Measurements from ENCODE around the gene MIOS.

The MIOS gene

GRCh38 chr7:7566651-7567611 is at the start of gene MIOS:
MIOS (plus strand) TSS chr7:7566884; CDS start chr7:7572476, 5,592 bp downstream.
- DNase-seq: peak; percentile 92

- no peak for DNase-seq
Observed at GRCh38 chr7:7517754-7518153, 48.9 kb upstream of the MIOS start.

- peak; percentile 62 for DNase-seq
Observed at GRCh38 chr7:7519056-7519455, 47.6 kb upstream of the MIOS start.

DNA sequence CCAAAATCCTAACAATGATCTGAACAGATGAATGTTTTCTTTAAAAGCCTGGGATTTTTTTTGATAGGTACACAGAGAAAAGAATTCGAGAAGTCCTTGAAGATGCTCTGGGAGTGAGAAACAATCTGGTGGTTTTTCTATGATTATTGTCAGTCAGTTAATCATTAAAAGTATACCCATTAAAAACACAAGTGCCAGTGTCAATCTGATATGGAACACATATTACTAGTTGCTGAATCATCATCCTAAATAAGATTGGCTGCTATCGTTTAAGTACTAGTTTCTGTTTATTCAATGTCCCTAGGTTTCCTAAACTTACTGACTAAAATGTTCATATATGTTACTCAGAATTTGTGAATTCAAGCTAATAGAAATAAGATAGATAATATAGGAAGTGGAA is 47.2 kb upstream of the MIOS start:
- DNase-seq: peak; percentile 68

DNA sequence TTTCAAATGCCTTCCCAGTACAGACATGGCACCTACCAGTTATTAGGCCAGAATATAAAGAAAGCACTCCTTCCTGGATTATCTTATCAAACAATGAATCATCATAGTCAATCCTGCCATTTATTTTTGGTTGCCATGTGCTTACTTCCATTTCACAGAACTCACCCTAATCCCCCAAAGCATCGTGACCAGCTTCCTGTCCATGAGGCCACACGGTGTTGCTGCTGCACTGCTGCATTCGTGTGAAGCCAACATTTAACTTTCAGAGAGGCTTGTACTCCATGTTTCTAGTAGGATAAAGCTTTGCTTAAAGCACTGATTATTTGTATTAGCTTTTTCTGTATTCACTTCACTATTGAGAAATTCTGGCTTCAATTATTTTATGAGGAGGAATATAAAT is 45.4 kb upstream of the MIOS start:
- peak; percentile 92 for DNase-seq

DNA sequence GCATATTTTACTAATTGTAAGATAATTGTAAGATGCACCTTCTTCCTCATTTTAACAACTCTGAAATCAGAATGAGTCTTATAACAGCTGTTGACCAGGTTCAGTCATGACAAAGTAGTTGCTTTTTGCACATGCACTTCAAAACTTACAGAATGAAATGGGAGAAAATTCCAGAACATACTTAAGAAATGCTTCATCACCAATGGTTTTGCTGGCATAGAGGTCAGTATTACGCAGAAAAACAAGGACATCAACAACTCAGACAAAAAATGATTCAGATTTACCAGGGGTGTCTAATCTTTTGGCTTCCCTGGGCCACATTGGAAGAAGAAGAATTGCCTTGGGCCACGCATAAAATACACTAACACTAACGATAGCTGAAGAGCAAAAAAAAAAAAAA is 44.3 kb upstream of the MIOS start:
- DNase-seq: no peak

DNA sequence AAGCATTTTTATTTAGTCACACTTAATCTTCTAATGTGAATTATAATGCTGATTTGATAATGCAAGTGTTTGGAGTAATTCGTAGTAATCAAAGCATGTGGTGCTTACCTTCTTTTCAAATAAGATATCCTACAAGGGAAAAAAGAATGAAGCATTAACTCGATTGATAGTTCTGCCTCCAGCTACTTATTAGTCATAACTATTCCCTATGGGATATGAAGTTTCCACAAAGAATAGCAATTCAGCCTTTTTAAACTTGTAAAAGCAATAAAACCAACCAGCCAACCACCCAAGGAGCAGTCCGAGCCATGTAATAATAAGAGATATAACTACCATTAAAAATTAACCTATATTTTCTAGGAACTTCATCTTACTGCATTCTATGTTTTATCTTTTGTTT is 42.6 kb upstream of the MIOS start:
- DNase-seq: no peak

DNA sequence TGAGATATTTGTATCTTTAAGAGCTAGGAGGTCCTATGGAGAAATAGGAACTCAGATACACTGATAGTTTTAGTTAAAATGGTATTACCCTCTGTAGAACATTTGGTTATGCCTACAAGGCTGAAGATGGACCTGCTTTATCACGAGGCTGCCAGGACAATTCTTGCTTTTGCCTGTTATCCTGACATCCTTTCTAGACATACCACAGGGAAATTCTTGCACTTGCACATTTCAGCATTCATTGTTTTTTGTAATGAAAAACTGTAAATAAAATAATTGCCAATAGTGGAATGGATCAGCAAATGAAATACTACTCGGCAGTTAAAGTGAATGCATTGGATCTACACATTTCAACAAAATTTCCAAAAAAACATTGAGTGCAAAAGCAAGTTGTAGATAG is 40.7 kb upstream of the MIOS start:
- no peak for DNase-seq

DNA sequence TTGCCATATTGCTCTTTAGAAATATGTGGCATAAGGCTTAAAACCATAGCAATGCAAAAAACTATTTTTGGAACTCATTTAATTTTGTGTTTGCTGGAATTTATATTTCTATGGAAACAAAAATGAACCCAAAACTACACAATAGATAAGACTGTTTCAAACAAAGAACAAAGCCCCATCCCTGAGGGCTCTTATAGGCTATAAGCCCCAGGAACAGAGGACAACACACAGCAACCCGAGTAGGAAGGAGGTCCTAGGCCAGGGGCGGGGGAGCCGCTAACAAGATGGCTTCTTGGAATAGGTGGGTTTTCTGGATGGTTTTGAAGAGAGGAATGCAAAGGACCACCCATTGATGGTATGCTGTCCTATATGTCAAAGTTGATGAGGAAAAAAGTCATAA is 39.6 kb upstream of the MIOS start:
- no peak for DNase-seq

GRCh38 chr7:7529328-7529727 is 37.4 kb upstream of the MIOS start:
- peak; percentile 96 for DNase-seq

DNA sequence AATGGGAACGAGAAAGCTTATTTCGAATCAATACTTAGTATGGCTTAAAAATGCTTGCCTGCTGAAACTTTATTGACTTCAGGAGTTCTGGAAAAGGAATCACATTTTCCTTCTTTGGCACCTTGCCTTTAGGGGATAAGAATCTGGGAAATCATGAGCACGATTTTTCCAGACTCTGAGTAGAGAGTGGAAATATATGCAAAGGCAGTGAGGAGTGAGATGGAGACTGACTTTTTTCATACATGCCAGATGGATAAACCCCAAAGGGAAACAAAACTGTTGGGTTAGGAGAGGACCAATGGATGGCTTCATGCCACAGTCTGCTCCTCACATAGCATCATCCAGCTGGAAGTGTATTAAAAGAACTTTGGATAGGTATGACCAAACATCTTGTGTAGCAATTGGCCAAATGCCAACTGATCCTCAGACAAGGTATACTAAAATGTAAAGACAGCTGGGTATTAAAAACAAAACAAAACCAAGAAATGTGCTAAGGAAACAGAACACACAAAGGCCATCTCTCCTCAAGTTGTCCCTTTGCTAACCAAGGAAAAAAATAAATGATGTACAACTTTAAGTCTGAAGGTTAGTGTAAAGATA is 32.8 kb upstream of the MIOS start:
- DNase-seq: peak; percentile 43

DNA sequence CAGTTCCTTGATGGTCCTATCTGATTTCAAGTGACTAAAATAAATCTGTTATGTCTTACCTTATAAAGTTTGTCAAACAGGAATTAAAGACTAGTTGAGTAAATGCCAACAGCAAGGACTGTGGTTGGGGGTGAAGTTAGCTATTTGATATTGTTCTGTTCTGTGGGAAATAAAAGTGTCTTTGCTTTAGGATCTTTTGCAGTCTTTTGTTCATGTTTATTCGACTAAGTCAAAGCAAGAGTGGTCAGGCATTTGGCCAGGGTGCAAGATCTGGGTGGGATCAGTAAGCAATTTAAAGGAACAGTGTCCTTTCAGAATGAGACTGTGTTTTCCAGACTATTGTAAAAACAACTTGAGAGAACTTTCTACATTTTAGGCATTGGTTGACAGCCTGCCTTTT is 31.0 kb upstream of the MIOS start, which contains the start of gene COL28A1:
COL28A1 (minus strand) TSS at position 183 of the 400 bp plus-strand sequence. CDS start 2,998 bp downstream, outside the sequence.
- no peak for DNase-seq

- DNase-seq: peak; percentile 82
Observed at GRCh38 chr7:7536396-7537019, 30.2 kb upstream of the MIOS start.

GRCh38 chr7:7537711-7538110 is 29.0 kb upstream of the MIOS start:
- no peak for DNase-seq

DNA sequence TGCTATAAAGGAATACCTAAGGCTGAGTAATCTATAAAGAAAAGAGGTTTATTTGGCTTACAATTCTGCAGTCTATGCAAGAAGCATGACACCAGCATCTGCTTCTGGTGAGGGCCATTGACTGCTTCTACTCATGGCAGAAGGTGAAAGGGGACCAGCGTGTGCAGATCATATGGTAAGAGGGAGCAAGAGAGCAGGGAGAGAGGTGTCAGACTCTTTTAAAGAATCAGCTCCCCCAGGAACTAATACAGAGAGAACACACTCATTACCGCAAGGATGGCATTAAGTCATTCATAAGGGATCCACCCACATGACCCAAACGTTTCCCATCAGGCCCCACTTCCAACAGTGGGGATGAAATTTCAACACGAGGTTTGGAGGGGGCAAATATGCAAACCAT is 27.5 kb upstream of the MIOS start:
- DNase-seq: no peak

- no peak for DNase-seq
Observed at GRCh38 chr7:7539711-7540110, 27.0 kb upstream of the MIOS start.

DNA sequence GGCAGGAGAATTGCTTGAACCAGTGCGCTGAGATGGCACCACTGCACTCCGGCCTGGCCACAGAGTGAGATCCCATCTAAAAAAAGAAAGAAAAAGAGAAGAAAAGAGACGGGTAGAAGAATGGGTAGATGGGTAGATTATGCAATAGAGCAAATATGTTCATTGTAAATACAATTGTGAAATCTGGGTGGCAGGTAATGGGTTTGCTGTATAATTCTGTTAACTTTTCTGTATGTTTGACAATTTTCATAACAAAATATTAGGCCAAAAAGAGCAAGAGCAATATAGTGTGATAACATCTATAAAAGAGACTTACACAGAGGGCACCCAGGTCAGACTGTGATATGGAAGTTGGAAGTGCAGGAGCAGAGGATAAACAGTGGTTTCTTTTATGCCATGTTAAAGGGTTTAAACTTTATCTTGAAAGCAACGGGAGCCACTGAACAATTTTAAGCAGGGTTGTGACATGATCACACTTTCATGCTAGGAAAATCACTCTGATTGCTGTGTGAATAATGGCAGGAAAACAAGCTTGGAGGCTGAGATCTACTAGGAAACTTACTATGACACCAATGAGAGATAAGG is 24.3 kb upstream of the MIOS start:
- DNase-seq: no peak

DNA sequence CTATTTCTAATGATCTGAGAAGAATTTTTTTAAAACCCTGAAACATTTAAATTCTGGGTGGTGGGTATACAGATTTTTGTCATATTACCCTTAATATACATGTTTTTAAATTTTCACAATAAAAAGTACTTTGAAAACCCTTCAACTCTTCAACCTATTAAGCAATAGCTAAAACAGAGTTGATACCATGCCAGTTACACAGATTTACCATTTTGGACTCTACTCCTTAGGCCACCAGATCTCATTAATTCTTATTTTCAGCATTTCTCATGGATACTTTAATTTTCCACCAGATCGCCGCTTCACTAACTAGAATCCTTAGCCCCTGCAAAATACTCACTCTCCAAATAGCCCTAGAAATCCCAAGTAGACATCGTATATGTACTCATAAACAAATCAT is 18.3 kb upstream of the MIOS start:
- DNase-seq: no peak

GRCh38 chr7:7550663-7551062 is 16.0 kb upstream of the MIOS start:
- DNase-seq: no peak

DNA sequence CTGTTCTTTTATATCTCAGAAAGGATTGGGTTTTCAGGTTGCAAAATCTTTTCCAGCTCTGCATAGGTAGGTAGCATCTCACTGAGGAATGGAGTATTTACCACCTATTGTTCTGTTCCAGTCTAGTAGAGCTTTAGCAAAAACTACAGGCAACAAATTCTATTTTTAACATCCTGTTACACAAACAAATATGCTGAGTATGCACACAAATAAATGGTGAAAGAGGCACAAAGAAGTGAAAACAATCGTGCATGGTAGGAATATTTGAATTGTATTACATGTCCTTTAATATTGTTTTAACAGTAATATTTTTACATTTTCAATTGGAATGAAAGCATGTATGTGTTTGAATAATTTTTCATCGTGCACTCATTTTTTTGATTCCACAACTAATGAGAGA is 14.5 kb upstream of the MIOS start:
- DNase-seq: no peak

GRCh38 chr7:7553386-7553785 is 13.3 kb upstream of the MIOS start:
- no peak for DNase-seq

- DNase-seq: no peak
Observed at GRCh38 chr7:7554021-7554432, 12.7 kb upstream of the MIOS start.

Measured in DMS53 (cell line).